Stimulated activated CD8-positive, alpha-beta memory T cell treated with anti-CD3 and anti-CD28 coated beads, Interleukin-4, amount 100 ng/mL, for 48 hours (primary cell): ENCODE measurements around the gene AZU1.
A peak's percentile ranks its signal among the peaks of the same experiment; 100 is the strongest.

Experiments
- DNase-seq: peaks from one replicate; pipeline ENCODE4 v3.0.0-alpha.2; 2020

AZU1 gene

GRCh38 chr19:855566-856120 is 28.0 kb downstream of the AZU1 start:
- DNase-seq: no peak

GRCh38 chr19:858284-858683 is 30.6 kb downstream of the AZU1 start:
- DNase-seq: no peak

GRCh38 chr19:858868-859843 is 31.5 kb downstream of the AZU1 start, which contains the start of gene CFD:
Gene CFD, plus strand, starts transcription at chr19:859664. Its CDS starts 26 bp downstream, at chr19:859690.
- no peak for DNase-seq

GRCh38 chr19:861141-861755 is 33.6 kb downstream of the AZU1 start:
- no peak for DNase-seq

- peak; percentile 87 for DNase-seq
Observed at GRCh38 chr19:861756-862580, 34.3 kb downstream of the AZU1 start.

- peak; percentile 91 for DNase-seq
Observed at GRCh38 chr19:862581-863314, 35.1 kb downstream of the AZU1 start.

- DNase-seq: no peak
Observed at GRCh38 chr19:863315-863620, 35.6 kb downstream of the AZU1 start.

- DNase-seq: no peak
Observed at GRCh38 chr19:866769-867300, 39.2 kb downstream of the AZU1 start.

GRCh38 chr19:867301-867793 is 39.7 kb downstream of the AZU1 start:
- DNase-seq: no peak

GRCh38 chr19:867855-868457 is 40.3 kb downstream of the AZU1 start:
- no peak for DNase-seq

- no peak for DNase-seq
Observed at GRCh38 chr19:868458-869244, 41.0 kb downstream of the AZU1 start.

GRCh38 chr19:869245-870177 is 41.9 kb downstream of the AZU1 start:
- no peak for DNase-seq

- DNase-seq: no peak
Observed at GRCh38 chr19:870314-870713, 42.7 kb downstream of the AZU1 start.

- DNase-seq: no peak
Observed at GRCh38 chr19:870963-871401, 43.3 kb downstream of the AZU1 start.

GRCh38 chr19:871446-872265 is 44.0 kb downstream of the AZU1 start:
- DNase-seq: no peak

- DNase-seq: peak; percentile 90
Observed at GRCh38 chr19:872266-872951, 44.8 kb downstream of the AZU1 start.

- peak; percentile 79 for DNase-seq
Observed at GRCh38 chr19:873084-873483, 45.4 kb downstream of the AZU1 start.

- no peak for DNase-seq
Observed at GRCh38 chr19:873561-874041, 46.0 kb downstream of the AZU1 start.
